Measurements from ENCODE around the gene VARS2.

The VARS2 gene

DNA sequence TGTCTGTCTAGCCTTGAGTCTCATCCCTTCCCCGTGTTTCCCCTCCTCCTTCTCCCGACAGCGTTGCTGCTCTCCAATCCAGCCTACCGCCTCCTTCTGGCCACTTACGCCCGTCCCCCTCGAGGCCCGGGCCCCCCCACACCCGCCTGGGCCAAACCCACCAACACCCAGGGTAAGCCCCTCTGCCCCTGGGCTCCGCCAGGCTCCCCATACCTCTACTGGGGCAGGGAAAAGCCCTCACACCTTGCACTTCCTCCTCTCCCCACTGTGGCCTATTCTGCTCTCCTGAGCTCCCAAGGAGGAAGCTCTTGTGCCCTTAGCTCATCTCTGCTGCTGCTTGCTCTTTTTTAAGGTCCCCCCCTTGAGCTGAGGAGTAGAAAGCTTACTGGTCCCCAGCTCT, 18.7 kb upstream of the VARS2 start:
- Histone ChIP-seq H3K79me2 (ENCODE audit: low read length) (no peaks in the 10 kb centered on the region), H3K4me3 (ENCODE audit: low read length) (no peak overlapping the region), H3K27ac (ENCODE audit: low read length) (no peak overlapping the region), H3K36me3 (replicated peaks; ENCODE audit: low read depth, low read length) (no peaks in the 10 kb centered on the region), H3K27me3 (ENCODE audit: low read depth, low read length) (no peaks in the 10 kb centered on the region), H3K4me2 (ENCODE audit: low read length) (no peak overlapping the region), H4K20me1 (ENCODE audit: insufficient read depth, low read length) (no peaks in the 10 kb centered on the region), H3K9ac (ENCODE audit: low read length) (no peak overlapping the region), H3K4me1 (ENCODE audit: low read length) (no peaks in the 10 kb centered on the region), H3K9me3 (ENCODE audit: insufficient read depth, low read length) (no peaks in the 10 kb centered on the region), H2AFZ (ENCODE audit: low read depth, low read length) (no peak overlapping the region)
- TF ChIP-seq, protein P1, sequence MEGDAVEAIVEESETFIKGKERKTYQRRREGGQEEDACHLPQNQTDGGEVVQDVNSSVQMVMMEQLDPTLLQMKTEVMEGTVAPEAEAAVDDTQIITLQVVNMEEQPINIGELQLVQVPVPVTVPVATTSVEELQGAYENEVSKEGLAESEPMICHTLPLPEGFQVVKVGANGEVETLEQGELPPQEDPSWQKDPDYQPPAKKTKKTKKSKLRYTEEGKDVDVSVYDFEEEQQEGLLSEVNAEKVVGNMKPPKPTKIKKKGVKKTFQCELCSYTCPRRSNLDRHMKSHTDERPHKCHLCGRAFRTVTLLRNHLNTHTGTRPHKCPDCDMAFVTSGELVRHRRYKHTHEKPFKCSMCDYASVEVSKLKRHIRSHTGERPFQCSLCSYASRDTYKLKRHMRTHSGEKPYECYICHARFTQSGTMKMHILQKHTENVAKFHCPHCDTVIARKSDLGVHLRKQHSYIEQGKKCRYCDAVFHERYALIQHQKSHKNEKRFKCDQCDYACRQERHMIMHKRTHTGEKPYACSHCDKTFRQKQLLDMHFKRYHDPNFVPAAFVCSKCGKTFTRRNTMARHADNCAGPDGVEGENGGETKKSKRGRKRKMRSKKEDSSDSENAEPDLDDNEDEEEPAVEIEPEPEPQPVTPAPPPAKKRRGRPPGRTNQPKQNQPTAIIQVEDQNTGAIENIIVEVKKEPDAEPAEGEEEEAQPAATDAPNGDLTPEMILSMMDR (IDR thresholded peaks at IDR 0.05; ENCODE audit: low read depth, low read length) = no peak
- TF ChIP-seq EZH2phosphoT487 (IDR thresholded peaks at IDR 0.05; ENCODE audit: low read depth) = no peak

DNA sequence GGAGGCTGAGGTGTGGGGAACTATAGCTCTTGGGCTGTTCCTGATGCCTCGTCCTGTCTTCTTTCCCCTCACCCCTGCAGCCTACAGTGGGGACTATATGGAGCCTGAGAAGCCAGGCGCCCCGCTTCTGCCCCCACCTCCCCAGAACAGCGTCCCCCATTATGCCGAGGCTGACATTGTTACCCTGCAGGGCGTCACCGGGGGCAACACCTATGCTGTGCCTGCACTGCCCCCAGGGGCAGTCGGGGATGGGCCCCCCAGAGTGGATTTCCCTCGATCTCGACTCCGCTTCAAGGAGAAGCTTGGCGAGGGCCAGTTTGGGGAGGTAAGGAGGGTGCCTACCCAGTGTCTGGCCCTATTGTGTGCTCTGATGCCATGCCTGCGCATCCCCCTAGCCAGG, 17.5 kb upstream of the VARS2 start:
- no peak overlapping the region for H3K4me3 ChIP-seq (ENCODE audit: low read length)
- H4K20me1 ChIP-seq (ENCODE audit: insufficient read depth, low read length) = no peaks in the 10 kb centered on the region
- H3K4me1 ChIP-seq (ENCODE audit: low read length) = peaks cover 6% of the 10 kb centered on the region
- no peak overlapping the region for H2AFZ ChIP-seq (ENCODE audit: low read depth, low read length)
- H3K4me2 ChIP-seq (ENCODE audit: low read length) = no peak overlapping the region
- TF ChIP-seq, protein P1 (IDR thresholded peaks at IDR 0.05; ENCODE audit: low read depth, low read length) = no peak
- no peak for TF ChIP-seq EZH2phosphoT487 (IDR thresholded peaks at IDR 0.05; ENCODE audit: low read depth)
- H3K9me3 ChIP-seq (ENCODE audit: insufficient read depth, low read length) = no peaks in the 10 kb centered on the region
- H3K27me3 ChIP-seq (ENCODE audit: low read depth, low read length) = no peaks in the 10 kb centered on the region
- no peak overlapping the region for H3K27ac ChIP-seq (ENCODE audit: low read length)
- no peak overlapping the region for H3K9ac ChIP-seq (ENCODE audit: low read length)
- H3K79me2 ChIP-seq (ENCODE audit: low read length) = no peaks in the 10 kb centered on the region
- no peaks in the 10 kb centered on the region for H3K36me3 ChIP-seq (replicated peaks; ENCODE audit: low read depth, low read length)

DNA sequence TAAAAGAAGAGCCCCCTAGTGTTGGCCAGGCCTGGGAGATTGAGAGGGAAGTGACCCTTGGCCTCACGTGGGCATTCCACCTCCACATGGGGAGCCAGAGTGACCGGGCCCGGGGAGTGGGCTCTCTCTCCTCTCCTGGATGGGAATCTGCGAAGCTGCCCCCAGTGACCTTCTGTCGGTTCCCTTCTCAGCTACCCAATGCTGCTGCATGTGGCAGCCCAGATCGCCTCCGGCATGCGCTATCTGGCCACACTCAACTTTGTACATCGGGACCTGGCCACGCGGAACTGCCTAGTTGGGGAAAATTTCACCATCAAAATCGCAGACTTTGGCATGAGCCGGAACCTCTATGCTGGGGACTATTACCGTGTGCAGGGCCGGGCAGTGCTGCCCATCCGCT, 16.2 kb upstream of the VARS2 start:
- Histone ChIP-seq H3K4me1 (ENCODE audit: low read length) (peaks cover 10% of the 10 kb centered on the region), H3K9me3 (ENCODE audit: insufficient read depth, low read length) (no peaks in the 10 kb centered on the region), H4K20me1 (ENCODE audit: insufficient read depth, low read length) (no peaks in the 10 kb centered on the region), H3K4me3 (ENCODE audit: low read length) (no peak overlapping the region), H3K27ac (ENCODE audit: low read length) (no peak overlapping the region), H3K9ac (ENCODE audit: low read length) (no peak overlapping the region), H3K4me2 (ENCODE audit: low read length) (no peak overlapping the region), H3K79me2 (ENCODE audit: low read length) (no peaks in the 10 kb centered on the region), H2AFZ (ENCODE audit: low read depth, low read length) (no peak overlapping the region), H3K36me3 (replicated peaks; ENCODE audit: low read depth, low read length) (no peaks in the 10 kb centered on the region), H3K27me3 (ENCODE audit: low read depth, low read length) (no peaks in the 10 kb centered on the region)
- TF ChIP-seq, protein P1 (IDR thresholded peaks at IDR 0.05; ENCODE audit: low read depth, low read length) = no peak
- no peak for TF ChIP-seq EZH2phosphoT487 (IDR thresholded peaks at IDR 0.05; ENCODE audit: low read depth)

DNA sequence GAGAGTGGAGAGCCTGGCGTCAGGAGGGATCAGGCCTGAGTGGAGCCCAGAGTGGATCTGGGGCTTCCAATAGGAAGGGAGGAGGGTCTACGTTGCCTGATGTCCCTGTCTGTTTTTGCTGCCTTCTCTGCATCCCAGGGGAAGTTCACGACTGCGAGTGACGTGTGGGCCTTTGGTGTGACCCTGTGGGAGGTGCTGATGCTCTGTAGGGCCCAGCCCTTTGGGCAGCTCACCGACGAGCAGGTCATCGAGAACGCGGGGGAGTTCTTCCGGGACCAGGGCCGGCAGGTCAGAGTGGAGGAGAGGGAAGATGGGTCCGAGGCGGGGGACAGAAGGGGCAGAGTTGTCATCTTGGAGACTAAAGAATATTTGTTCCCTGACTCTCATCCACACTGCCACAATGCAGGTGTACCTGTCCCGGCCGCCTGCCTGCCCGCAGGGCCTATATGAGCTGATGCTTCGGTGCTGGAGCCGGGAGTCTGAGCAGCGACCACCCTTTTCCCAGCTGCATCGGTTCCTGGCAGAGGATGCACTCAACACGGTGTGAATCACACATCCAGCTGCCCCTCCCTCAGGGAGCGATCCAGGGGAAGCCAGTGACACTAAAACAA, 15.2 kb upstream of the VARS2 start:
- H3K9me3 ChIP-seq (ENCODE audit: insufficient read depth, low read length) = no peaks in the 10 kb centered on the region
- TF ChIP-seq, protein P1 (IDR thresholded peaks at IDR 0.05; ENCODE audit: low read depth, low read length) = no peak
- no peak for TF ChIP-seq EZH2phosphoT487 (IDR thresholded peaks at IDR 0.05; ENCODE audit: low read depth)
- peaks cover 13% of the 10 kb centered on the region for H3K4me1 ChIP-seq (ENCODE audit: low read length)
- H3K36me3 ChIP-seq (replicated peaks; ENCODE audit: low read depth, low read length) = no peaks in the 10 kb centered on the region
- H2AFZ ChIP-seq (ENCODE audit: low read depth, low read length) = no peak overlapping the region
- no peaks in the 10 kb centered on the region for H3K79me2 ChIP-seq (ENCODE audit: low read length)
- no peak overlapping the region for H3K4me2 ChIP-seq (ENCODE audit: low read length)
- H3K27me3 ChIP-seq (ENCODE audit: low read depth, low read length) = no peaks in the 10 kb centered on the region
- H3K9ac ChIP-seq (ENCODE audit: low read length) = no peak overlapping the region
- no peak overlapping the region for H3K4me3 ChIP-seq (ENCODE audit: low read length)
- no peak overlapping the region for H3K27ac ChIP-seq (ENCODE audit: low read length)
- H4K20me1 ChIP-seq (ENCODE audit: insufficient read depth, low read length) = no peaks in the 10 kb centered on the region
